Measurements from ENCODE around the gene POPDC2. TPM values are rescaled to one million over a fixed set of nuclear protein-coding genes. Genes with fewer than 3 reads are reported as not detected.
A peak's percentile ranks its signal among the peaks of the same experiment; 100 is the strongest.

POPDC2 gene
- total RNA-seq, 1 experiment from 2014 or later: 0.07 TPM

- H3K9me3 ChIP-seq: no peaks in the 10 kb centered on the region
- H3K27me3 ChIP-seq: no peaks in the 10 kb centered on the region
- no peak overlapping the region for H3K4me3 ChIP-seq
- no peak for DNase-seq
- H3K36me3 ChIP-seq: no peaks in the 10 kb centered on the region
Observed at GRCh38 chr3:119649761-119650160, 10.6 kb downstream of the POPDC2 start.

- no peaks in the 10 kb centered on the region for H3K36me3 ChIP-seq
- no peaks in the 10 kb centered on the region for H3K9me3 ChIP-seq
- H3K4me3 ChIP-seq: no peak overlapping the region
- no peaks in the 10 kb centered on the region for H3K27me3 ChIP-seq
- DNase-seq: no peak
Observed at GRCh38 chr3:119647843-119648575, 12.4 kb downstream of the POPDC2 start.

- no peaks in the 10 kb centered on the region for H3K9me3 ChIP-seq
- H3K36me3 ChIP-seq: no peaks in the 10 kb centered on the region
- H3K4me3 ChIP-seq: no peak overlapping the region
- no peak for DNase-seq
- H3K27me3 ChIP-seq: no peaks in the 10 kb centered on the region
Observed at GRCh38 chr3:119647171-119647570, 13.2 kb downstream of the POPDC2 start.

GRCh38 chr3:119645813-119646212 is 14.6 kb downstream of the POPDC2 start:
- Histone ChIP-seq H3K9me3 (no peaks in the 10 kb centered on the region), H3K36me3 (no peaks in the 10 kb centered on the region), H3K27me3 (no peaks in the 10 kb centered on the region), H3K4me3 (no peak overlapping the region)
- DNase-seq: no peak

GRCh38 chr3:119644481-119644880 is 15.9 kb downstream of the POPDC2 start:
- H3K4me3 ChIP-seq: no peak overlapping the region
- no peak for DNase-seq
- no peaks in the 10 kb centered on the region for H3K27me3 ChIP-seq
- no peaks in the 10 kb centered on the region for H3K9me3 ChIP-seq
- no peaks in the 10 kb centered on the region for H3K36me3 ChIP-seq

- H3K36me3 ChIP-seq: no peaks in the 10 kb centered on the region
- H3K27me3 ChIP-seq: no peaks in the 10 kb centered on the region
- no peak for DNase-seq
- no peak overlapping the region for H3K4me3 ChIP-seq
- no peaks in the 10 kb centered on the region for H3K9me3 ChIP-seq
Observed at GRCh38 chr3:119643528-119643927, 16.9 kb downstream of the POPDC2 start.

- Histone ChIP-seq H3K36me3 (no peaks in the 10 kb centered on the region), H3K4me3 (no peak overlapping the region), H3K9me3 (no peaks in the 10 kb centered on the region), H3K27me3 (no peaks in the 10 kb centered on the region)
- DNase-seq: no peak
Observed at GRCh38 chr3:119642746-119643473, 17.5 kb downstream of the POPDC2 start.

- Histone ChIP-seq H3K36me3 (no peaks in the 10 kb centered on the region), H3K4me3 (no peak overlapping the region), H3K9me3 (no peaks in the 10 kb centered on the region), H3K27me3 (no peaks in the 10 kb centered on the region)
- no peak for DNase-seq
Observed at GRCh38 chr3:119641416-119641815, 19.0 kb downstream of the POPDC2 start.

GRCh38 chr3:119639494-119640350 is 20.7 kb downstream of the POPDC2 start:
- no peak for DNase-seq
- Histone ChIP-seq H3K9me3 (no peaks in the 10 kb centered on the region), H3K4me3 (no peak overlapping the region), H3K27me3 (no peaks in the 10 kb centered on the region), H3K36me3 (no peaks in the 10 kb centered on the region)

GRCh38 chr3:119637679-119638477 is 22.5 kb downstream of the POPDC2 start:
- Histone ChIP-seq H3K36me3 (no peaks in the 10 kb centered on the region), H3K9me3 (no peaks in the 10 kb centered on the region), H3K4me3 (no peak overlapping the region), H3K27me3 (no peaks in the 10 kb centered on the region)
- DNase-seq: peak; percentile 60

- no peaks in the 10 kb centered on the region for H3K9me3 ChIP-seq
- DNase-seq: no peak
- no peaks in the 10 kb centered on the region for H3K36me3 ChIP-seq
- no peak overlapping the region for H3K4me3 ChIP-seq
- no peaks in the 10 kb centered on the region for H3K27me3 ChIP-seq
Observed at GRCh38 chr3:119636891-119637611, 23.3 kb downstream of the POPDC2 start.

GRCh38 chr3:119636249-119636648 is 24.1 kb downstream of the POPDC2 start:
- no peak overlapping the region for H3K4me3 ChIP-seq
- no peaks in the 10 kb centered on the region for H3K9me3 ChIP-seq
- no peak for DNase-seq
- H3K36me3 ChIP-seq: no peaks in the 10 kb centered on the region
- no peaks in the 10 kb centered on the region for H3K27me3 ChIP-seq

- no peak for DNase-seq
- H3K4me3 ChIP-seq: no peak overlapping the region
- H3K36me3 ChIP-seq: no peaks in the 10 kb centered on the region
- H3K27me3 ChIP-seq: no peaks in the 10 kb centered on the region
- H3K9me3 ChIP-seq: no peaks in the 10 kb centered on the region
Observed at GRCh38 chr3:119635719-119636118, 24.7 kb downstream of the POPDC2 start.

GRCh38 chr3:119632829-119633228 is 27.6 kb downstream of the POPDC2 start:
- Histone ChIP-seq H3K9me3 (no peaks in the 10 kb centered on the region), H3K27me3 (no peaks in the 10 kb centered on the region), H3K4me3 (no peak overlapping the region), H3K36me3 (no peaks in the 10 kb centered on the region)
- no peak for DNase-seq

GRCh38 chr3:119632216-119632615 is 28.2 kb downstream of the POPDC2 start:
- Histone ChIP-seq H3K9me3 (no peaks in the 10 kb centered on the region), H3K36me3 (no peaks in the 10 kb centered on the region), H3K27me3 (no peaks in the 10 kb centered on the region), H3K4me3 (no peak overlapping the region)
- no peak for DNase-seq

- Histone ChIP-seq H3K27me3 (no peaks in the 10 kb centered on the region), H3K36me3 (no peaks in the 10 kb centered on the region), H3K9me3 (no peaks in the 10 kb centered on the region), H3K4me3 (no peak overlapping the region)
- no peak for DNase-seq
Observed at GRCh38 chr3:119631516-119631915, 28.9 kb downstream of the POPDC2 start.
